ENCODE results near the gene SINHCAF.

Gene SINHCAF

DNA sequence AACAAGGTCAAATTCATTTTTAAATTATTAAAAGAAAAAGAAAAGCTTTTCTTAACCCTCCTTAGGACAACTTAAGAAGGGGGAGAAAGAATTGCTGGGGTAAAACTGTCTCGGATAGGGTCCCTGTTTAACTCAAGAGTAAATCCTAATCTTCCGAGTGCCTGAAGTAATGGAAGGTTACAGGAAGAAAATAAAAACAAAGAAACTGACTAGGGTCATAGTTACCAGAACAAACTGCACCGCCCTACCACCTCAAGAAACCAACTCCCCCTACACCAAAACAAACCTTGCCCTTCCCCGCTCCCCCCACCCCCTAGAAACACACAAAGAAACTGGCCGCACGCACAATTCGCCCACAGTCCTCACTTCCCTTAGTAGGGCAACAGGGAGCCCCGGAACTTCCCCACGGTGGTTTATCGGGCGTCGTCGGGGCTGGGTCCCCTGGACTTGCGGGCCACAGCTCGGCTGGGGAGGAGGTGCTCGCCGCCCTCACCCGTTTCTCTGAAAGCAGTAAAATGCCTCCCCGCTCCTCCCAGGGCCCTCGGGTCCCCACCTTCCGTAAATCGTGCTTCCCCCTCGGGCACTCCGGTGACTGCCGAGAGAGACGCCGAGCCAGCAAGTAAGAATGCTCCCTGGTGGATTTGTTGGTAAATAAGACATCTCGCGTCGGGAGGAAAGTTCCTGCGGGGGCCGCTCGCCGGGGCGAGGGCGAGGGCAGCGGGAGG lies 2.4 kb downstream of the SINHCAF start:
- DNase-seq (ENCODE audit: low read depth), result no peak
- H3K4me3 ChIP-seq (ENCODE audit: low read length), result peak overlapping the region; percentile 87
- TF ChIP-seq, protein P1, sequence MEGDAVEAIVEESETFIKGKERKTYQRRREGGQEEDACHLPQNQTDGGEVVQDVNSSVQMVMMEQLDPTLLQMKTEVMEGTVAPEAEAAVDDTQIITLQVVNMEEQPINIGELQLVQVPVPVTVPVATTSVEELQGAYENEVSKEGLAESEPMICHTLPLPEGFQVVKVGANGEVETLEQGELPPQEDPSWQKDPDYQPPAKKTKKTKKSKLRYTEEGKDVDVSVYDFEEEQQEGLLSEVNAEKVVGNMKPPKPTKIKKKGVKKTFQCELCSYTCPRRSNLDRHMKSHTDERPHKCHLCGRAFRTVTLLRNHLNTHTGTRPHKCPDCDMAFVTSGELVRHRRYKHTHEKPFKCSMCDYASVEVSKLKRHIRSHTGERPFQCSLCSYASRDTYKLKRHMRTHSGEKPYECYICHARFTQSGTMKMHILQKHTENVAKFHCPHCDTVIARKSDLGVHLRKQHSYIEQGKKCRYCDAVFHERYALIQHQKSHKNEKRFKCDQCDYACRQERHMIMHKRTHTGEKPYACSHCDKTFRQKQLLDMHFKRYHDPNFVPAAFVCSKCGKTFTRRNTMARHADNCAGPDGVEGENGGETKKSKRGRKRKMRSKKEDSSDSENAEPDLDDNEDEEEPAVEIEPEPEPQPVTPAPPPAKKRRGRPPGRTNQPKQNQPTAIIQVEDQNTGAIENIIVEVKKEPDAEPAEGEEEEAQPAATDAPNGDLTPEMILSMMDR (conservative IDR thresholded peaks at IDR 0.05; ENCODE audit: low read length), result no peak

DNA sequence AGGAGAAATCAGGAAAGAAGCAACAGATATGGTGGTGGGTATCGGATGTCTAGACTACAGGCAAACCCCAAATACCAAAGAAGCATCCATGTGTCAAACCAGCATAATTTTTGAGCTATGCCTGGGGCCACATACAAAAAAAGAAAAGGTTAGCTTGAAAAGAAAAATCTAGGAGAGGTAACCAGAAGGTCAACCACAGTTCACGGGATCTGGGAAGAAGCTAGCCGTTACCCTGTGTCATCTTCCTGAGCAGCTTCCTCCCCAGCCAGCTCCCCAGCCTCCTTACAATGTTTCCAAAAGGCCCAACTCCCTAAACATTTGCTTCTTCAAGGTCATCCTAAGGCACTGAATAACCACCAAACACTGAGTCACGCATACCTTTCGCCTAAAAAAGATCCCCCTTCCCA lies 3.1 kb downstream of the SINHCAF start:
- no peak overlapping the region for H3K4me3 ChIP-seq (ENCODE audit: low read length)
- TF ChIP-seq, protein P1 (conservative IDR thresholded peaks at IDR 0.05; ENCODE audit: low read length), result no peak
- DNase-seq (ENCODE audit: low read depth), result peak; percentile 44

DNA sequence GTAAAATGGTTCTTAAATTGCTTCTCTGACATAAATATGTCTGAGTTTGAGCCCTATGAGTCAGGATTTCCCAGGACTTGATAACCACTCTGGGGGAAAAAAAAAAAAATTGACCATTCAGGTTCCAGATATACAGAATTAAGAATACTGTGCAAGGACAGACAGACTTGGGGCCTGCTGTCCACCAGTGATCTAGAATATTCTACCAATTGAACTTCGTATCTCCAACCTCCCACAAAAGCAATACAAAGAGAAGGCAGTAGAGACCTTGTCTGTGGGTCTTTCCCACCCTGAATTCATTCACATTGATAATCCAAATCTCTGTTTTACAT lies 4.1 kb downstream of the SINHCAF start:
- TF ChIP-seq, protein P1 (conservative IDR thresholded peaks at IDR 0.05; ENCODE audit: low read length), result no peak
- no peak for DNase-seq (ENCODE audit: low read depth)
- no peak overlapping the region for H3K4me3 ChIP-seq (ENCODE audit: low read length)

DNA sequence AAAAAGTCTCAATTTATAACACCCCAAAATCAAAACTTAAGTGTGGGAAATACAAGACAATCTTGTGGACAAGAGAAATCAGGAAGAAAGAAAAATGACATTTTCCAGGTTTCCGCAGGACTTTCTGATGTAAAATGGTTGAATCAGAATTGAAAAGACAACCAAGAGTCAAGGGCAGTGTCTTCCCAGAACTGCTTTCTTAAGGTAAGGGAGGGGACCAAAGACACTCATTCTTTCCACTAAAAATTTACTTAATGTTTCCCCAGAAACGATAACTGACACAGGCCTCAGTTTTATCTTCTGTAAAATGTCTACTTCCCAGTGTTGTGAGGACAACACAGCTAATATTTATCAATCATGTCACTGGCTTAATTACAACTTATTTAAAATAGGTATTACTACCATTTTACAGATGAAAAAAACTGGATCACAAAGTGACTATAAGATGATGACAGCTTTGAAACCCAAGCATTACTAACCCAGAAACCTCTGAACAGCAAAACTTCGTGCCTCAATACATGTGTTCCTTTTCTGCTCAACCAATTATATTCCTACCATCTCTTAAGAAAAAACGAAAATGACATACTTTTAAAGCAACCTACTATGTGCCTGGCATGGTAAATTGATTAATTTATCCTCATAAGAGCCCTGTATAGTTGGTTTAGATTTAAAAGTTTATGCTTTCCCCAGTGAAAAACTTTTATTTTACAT lies 4.6 kb downstream of the SINHCAF start:
- no peak overlapping the region for H3K4me3 ChIP-seq (ENCODE audit: low read length)
- DNase-seq (ENCODE audit: low read depth), result no peak
- TF ChIP-seq, protein P1 (conservative IDR thresholded peaks at IDR 0.05; ENCODE audit: low read length), result no peak

DNA sequence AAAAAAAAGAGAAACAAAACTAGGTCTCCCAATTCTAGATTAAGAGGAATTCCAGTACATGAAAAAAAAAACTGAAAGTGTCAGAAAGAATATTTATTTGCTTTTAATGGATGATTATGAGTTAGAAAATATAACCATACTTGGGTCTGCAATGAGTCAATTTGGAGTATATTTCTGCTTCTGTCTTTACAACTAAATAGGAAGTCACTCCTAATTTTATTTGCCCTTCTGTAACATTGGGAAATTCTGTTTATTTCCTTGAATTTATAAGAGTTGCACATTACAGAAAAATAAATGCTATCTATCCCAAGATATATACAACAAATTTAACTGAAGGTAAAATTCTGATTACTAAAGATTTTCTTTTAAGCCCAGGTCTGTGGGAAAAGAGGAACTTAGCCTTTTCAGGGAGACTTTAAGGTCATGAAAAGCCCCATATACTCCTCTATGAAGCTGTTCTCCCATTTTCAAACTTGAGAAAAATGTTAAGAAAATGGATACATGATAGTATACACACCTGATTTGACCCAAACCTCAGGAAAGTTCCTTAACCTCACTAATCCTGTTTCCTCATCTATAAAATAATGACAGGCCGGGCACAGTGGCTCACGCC lies 7.2 kb downstream of the SINHCAF start:
- H3K4me3 ChIP-seq (ENCODE audit: low read length), result no peak overlapping the region

DNA sequence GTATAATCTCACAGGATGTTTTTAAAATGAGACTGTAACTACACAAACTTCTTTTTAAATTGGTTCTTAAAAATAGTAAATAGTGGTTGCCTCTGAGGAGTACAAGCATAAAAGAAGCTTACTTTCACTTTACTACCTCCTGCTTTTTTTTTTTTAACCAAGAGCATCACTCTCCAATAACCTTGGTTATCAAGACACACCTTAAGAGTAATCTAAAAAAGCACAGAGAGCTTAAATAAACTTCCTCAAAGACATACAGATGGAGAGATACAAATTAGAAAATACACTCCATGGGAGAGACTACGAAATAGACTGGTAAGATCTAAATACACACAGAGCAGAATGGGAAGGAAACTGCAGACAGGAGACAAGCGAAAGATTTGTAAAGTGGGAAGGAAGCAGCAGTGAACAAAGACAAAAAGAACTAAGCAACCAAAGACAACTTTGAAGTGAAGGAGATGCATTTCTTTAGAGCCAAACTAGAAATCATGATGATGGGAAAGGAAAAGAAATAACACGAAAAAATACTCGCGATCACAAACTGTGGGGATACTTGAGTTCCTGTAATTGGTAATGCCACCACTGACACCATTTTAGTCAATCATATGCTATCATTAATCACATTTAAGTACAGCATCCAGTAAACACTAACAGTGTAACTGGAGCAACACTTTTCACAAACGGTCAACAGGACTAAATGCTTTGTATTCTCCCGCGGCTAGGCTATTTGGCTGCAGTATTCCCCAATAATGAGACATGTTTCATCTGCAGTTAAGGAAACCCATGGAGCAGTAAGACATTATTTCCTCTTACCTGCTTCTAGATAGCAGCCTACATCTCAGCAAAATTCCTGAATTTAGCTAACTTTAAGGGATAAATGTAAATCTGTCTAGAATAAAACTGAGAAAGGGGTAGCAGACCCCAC lies 8.2 kb downstream of the SINHCAF start:
- TF ChIP-seq, protein P1 (conservative IDR thresholded peaks at IDR 0.05; ENCODE audit: low read length), result no peak
- DNase-seq (ENCODE audit: low read depth), result peak; percentile 14
- peak overlapping the region; percentile 35 for H3K4me3 ChIP-seq (ENCODE audit: low read length)

More for the DNA sequence above, 7.2 kb downstream of the SINHCAF start:
- TF ChIP-seq, protein P1 (conservative IDR thresholded peaks at IDR 0.05; ENCODE audit: low read length), result no peak
- no peak for DNase-seq (ENCODE audit: low read depth)
